Activated T-cell treated with anti-CD3 and anti-CD28 coated beads, Interleukin-2, amount 50 U/mL, for 24 hours (primary cell): ENCODE measurements around the gene WIPI1.

Experiments used
- DNase-seq: peaks from one replicate; pipeline ENCODE4 v3.0.0-alpha.2; 2020
- H3K27ac Mint-ChIP-seq: 2 replicates; pipeline ENCODE4 v1.8.0; 2020; ENCODE audit warnings: mild to moderate bottlenecking, mixed read lengths
- H3K27me3 Mint-ChIP-seq: 2 replicates; pipeline ENCODE4 v1.8.0; 2020; ENCODE audit warnings: mixed read lengths
- H3K36me3 Mint-ChIP-seq: 2 replicates; pipeline ENCODE4 v1.8.0; 2020; ENCODE audit warnings: low read depth, mixed read lengths
- H3K4me1 Mint-ChIP-seq: 2 replicates; pipeline ENCODE4 v1.8.0; 2020; ENCODE audit warnings: low read depth, mixed read lengths
- H3K4me3 Mint-ChIP-seq: 2 replicates; pipeline ENCODE4 v1.8.0; 2020; ENCODE audit warnings: mild to moderate bottlenecking, moderate library complexity, mixed read lengths
- H3K9me3 Mint-ChIP-seq: 2 replicates; pipeline ENCODE4 v1.8.0; 2020; ENCODE audit warnings: mixed read lengths

WIPI1 gene

GRCh38 chr17:68453991-68454665, 3.2 kb downstream of the WIPI1 start:
- peaks cover 26% of the 10 kb centered on the region for H3K4me1 Mint-ChIP-seq
- no peaks in the 10 kb centered on the region for H3K9me3 Mint-ChIP-seq
- peaks cover 14% of the 10 kb centered on the region for H3K36me3 Mint-ChIP-seq
- peaks cover 2% of the 10 kb centered on the region for H3K27me3 Mint-ChIP-seq
- H3K27ac Mint-ChIP-seq, result no peak overlapping the region
- DNase-seq, result no peak
- H3K4me3 Mint-ChIP-seq, result no peak overlapping the region

GRCh38 chr17:68452724-68453290, 4.5 kb downstream of the WIPI1 start:
- Mint-ChIP-seq H3K27me3 (peaks cover 2% of the 10 kb centered on the region), H3K27ac (no peak overlapping the region), H3K9me3 (no peaks in the 10 kb centered on the region), H3K36me3 (peaks cover 21% of the 10 kb centered on the region), H3K4me3 (no peak overlapping the region), H3K4me1 (peaks cover 16% of the 10 kb centered on the region)
- no peak for DNase-seq

- H3K27ac Mint-ChIP-seq, result no peak overlapping the region
- peaks cover 21% of the 10 kb centered on the region for H3K36me3 Mint-ChIP-seq
- no peaks in the 10 kb centered on the region for H3K9me3 Mint-ChIP-seq
- H3K4me3 Mint-ChIP-seq, result no peak overlapping the region
- peaks cover 11% of the 10 kb centered on the region for H3K4me1 Mint-ChIP-seq
- no peak for DNase-seq
- peaks cover 2% of the 10 kb centered on the region for H3K27me3 Mint-ChIP-seq
Observed at GRCh38 chr17:68451670-68452354, 5.5 kb downstream of the WIPI1 start.

DNA sequence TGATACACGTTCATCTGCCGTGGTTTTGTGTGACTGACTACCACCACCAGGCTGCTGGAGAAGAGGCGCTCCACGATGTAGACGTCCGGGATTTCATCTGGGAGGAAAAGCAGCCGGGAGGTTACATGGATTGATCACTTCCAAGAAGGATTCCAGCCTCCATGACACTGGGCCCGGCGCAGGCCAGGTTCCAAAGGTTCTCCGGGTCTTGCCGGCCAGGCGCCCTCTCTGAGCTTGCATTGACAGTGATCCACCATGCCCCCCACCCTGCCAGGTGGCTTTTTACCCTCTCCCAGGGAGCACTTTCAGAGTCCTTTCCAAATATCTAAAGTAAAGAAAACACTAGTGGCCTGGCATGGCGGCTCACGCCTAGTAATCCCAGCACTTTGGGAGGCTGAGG, 6.5 kb downstream of the WIPI1 start:
- peaks cover 21% of the 10 kb centered on the region for H3K36me3 Mint-ChIP-seq
- H3K4me3 Mint-ChIP-seq, result no peak overlapping the region
- H3K27ac Mint-ChIP-seq, result no peak overlapping the region
- H3K4me1 Mint-ChIP-seq, result peaks cover 1% of the 10 kb centered on the region
- DNase-seq, result no peak
- H3K9me3 Mint-ChIP-seq, result no peaks in the 10 kb centered on the region
- H3K27me3 Mint-ChIP-seq, result no peaks in the 10 kb centered on the region

GRCh38 chr17:68450391-68450790, 6.9 kb downstream of the WIPI1 start:
- Mint-ChIP-seq H3K4me3 (no peak overlapping the region), H3K9me3 (no peaks in the 10 kb centered on the region), H3K27ac (no peak overlapping the region), H3K36me3 (peaks cover 21% of the 10 kb centered on the region), H3K4me1 (no peaks in the 10 kb centered on the region), H3K27me3 (no peaks in the 10 kb centered on the region)
- no peak for DNase-seq

- no peak for DNase-seq
- peaks cover 21% of the 10 kb centered on the region for H3K36me3 Mint-ChIP-seq
- H3K9me3 Mint-ChIP-seq, result no peaks in the 10 kb centered on the region
- H3K27me3 Mint-ChIP-seq, result no peaks in the 10 kb centered on the region
- no peak overlapping the region for H3K27ac Mint-ChIP-seq
- no peak overlapping the region for H3K4me3 Mint-ChIP-seq
- no peaks in the 10 kb centered on the region for H3K4me1 Mint-ChIP-seq
Observed at GRCh38 chr17:68449021-68449739, 8.1 kb downstream of the WIPI1 start.

- no peak for DNase-seq
- Mint-ChIP-seq H3K27ac (no peak overlapping the region), H3K4me3 (no peak overlapping the region), H3K9me3 (no peaks in the 10 kb centered on the region), H3K4me1 (peaks cover 2% of the 10 kb centered on the region), H3K27me3 (no peaks in the 10 kb centered on the region), H3K36me3 (peaks cover 20% of the 10 kb centered on the region)
Observed at GRCh38 chr17:68446626-68447041, 10.7 kb downstream of the WIPI1 start.

DNA sequence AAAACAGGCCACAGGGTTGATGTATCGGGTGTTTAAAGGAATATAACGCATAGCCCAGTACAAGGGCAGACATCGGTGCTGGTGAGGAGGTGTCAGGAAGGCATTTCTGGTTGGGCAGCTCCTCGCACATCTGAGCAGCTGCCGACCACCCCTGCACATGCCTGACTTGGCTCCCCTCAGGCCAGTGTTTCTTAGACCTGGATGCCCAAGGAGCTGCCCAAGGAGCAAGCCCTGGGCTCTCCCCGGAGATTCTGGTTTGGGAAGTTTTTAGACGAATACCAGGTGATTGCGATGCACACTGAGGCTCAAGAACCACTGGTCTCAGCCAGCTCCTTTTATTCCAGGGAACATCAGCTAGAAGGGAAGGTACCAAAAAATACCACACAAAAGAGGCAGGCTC, 11.6 kb downstream of the WIPI1 start:
- peaks cover 9% of the 10 kb centered on the region for H3K4me1 Mint-ChIP-seq
- H3K36me3 Mint-ChIP-seq, result peaks cover 15% of the 10 kb centered on the region
- no peak overlapping the region for H3K4me3 Mint-ChIP-seq
- no peaks in the 10 kb centered on the region for H3K27me3 Mint-ChIP-seq
- no peak for DNase-seq
- H3K9me3 Mint-ChIP-seq, result no peaks in the 10 kb centered on the region
- no peak overlapping the region for H3K27ac Mint-ChIP-seq

- Mint-ChIP-seq H3K9me3 (no peaks in the 10 kb centered on the region), H3K36me3 (peaks cover 6% of the 10 kb centered on the region)
Observed at GRCh38 chr17:68443972-68444464, 13.3 kb downstream of the WIPI1 start.

GRCh38 chr17:68441070-68441770, 16.1 kb downstream of the WIPI1 start:
- Mint-ChIP-seq H3K36me3 (no peaks in the 10 kb centered on the region), H3K27ac (peak overlapping the region; percentile 35), H3K9me3 (no peaks in the 10 kb centered on the region), H3K4me1 (peaks cover 38% of the 10 kb centered on the region), H3K4me3 (no peak overlapping the region), H3K27me3 (no peaks in the 10 kb centered on the region)
- no peak for DNase-seq

More at GRCh38 chr17:68443972-68444464, 13.3 kb downstream of the WIPI1 start:
- Mint-ChIP-seq H3K27ac (no peak overlapping the region), H3K4me1 (peaks cover 14% of the 10 kb centered on the region), H3K4me3 (no peak overlapping the region), H3K27me3 (no peaks in the 10 kb centered on the region)
- no peak for DNase-seq

GRCh38 chr17:68440526-68440925, 16.8 kb downstream of the WIPI1 start:
- no peak overlapping the region for H3K4me3 Mint-ChIP-seq
- no peak for DNase-seq
- H3K4me1 Mint-ChIP-seq, result peaks cover 44% of the 10 kb centered on the region
- peaks cover 2% of the 10 kb centered on the region for H3K36me3 Mint-ChIP-seq
- H3K27me3 Mint-ChIP-seq, result no peaks in the 10 kb centered on the region
- H3K27ac Mint-ChIP-seq, result peak overlapping the region; percentile 35
- H3K9me3 Mint-ChIP-seq, result no peaks in the 10 kb centered on the region

DNA sequence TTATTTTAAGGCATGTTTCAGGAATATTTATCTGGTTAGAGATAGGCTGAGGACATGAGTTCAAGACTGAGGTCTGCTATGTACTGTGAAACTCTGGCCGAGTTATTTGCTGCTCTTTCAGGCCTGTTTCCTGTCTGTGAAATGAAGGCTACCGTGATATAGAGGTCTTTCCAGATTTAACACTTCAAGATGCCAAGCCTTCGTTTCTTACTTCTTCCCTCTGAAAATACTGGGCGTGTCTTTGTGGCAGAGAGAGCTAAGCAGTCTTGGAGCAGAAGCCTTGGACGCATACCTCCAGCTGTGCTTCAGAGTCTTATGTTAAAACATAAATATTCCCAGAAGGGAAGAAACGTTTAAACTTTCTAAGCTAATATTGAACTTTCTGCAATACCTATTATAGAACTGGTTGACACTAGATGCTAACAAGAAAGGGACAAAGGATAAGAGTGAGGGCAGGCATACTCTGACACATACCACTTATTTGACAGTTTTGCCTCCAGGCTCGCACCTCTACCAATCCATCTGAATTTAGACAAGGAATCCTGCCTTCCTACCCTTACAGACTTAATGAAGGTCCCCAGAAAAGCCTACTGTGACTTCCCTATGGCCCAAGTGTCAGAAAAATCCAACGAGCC, 17.5 kb downstream of the WIPI1 start:
- no peaks in the 10 kb centered on the region for H3K27me3 Mint-ChIP-seq
- no peak for DNase-seq
- peaks cover 44% of the 10 kb centered on the region for H3K4me1 Mint-ChIP-seq
- H3K9me3 Mint-ChIP-seq, result no peaks in the 10 kb centered on the region
- H3K27ac Mint-ChIP-seq, result no peak overlapping the region
- no peak overlapping the region for H3K4me3 Mint-ChIP-seq
- peaks cover 2% of the 10 kb centered on the region for H3K36me3 Mint-ChIP-seq

DNA sequence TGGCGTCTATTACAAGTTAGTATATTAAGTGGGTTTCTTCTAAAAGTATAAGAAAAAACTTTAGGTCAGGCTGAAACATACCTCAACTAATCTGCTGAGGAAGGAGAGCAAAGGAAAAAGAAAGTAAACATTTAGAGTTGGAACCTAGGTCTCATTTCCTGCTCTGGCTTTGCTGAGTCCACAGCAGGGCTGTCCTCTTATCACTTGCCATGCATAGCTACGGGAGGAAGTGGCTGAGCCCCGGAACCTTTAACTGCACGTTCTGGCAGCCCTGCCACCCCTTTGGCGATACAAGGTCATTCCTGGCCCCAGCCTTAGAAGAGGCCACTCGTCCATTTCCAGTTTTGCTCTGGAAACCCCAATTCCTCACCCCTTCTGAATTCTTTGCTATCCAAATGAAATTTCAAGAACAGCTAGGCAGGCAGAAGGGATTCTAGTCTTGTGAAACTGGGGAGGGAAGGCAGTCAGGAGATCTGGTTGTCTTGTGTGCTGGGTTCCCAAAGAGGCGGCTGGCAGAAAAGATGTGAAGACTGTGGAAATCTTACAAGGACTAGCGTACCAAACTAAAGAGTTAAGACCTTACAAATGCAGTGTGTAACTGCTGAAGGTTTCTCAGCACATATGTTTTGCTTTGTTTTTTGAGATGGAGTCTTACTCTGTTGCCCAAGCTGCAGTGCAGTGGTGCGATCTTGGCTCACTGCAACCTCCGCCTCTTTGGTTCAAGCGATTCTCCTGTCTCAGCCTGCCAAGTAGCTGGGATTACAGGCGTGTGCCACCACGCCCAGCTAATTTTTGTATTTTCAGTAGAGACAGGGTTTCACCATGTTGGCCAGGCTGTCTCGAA, 19.1 kb downstream of the WIPI1 start:
- DNase-seq, result peak; percentile 53
- H3K27me3 Mint-ChIP-seq, result no peaks in the 10 kb centered on the region

More for the DNA sequence above, 19.1 kb downstream of the WIPI1 start:
- peak overlapping the region; percentile 67 for H3K4me3 Mint-ChIP-seq
- peaks cover 5% of the 10 kb centered on the region for H3K36me3 Mint-ChIP-seq
- peak overlapping the region; percentile 86 for H3K27ac Mint-ChIP-seq
- peaks cover 46% of the 10 kb centered on the region for H3K4me1 Mint-ChIP-seq
- H3K9me3 Mint-ChIP-seq, result no peaks in the 10 kb centered on the region
